ENCODE measurements around the gene IER5L. TPM values are rescaled to one million over a fixed set of nuclear protein-coding genes. Genes with fewer than 3 reads are reported as not detected.
"Not testable (repeated sequence)": the region's sequence is repeated elsewhere in the genome, so short reads cannot be mapped to it uniquely, and the experiment has no call there.

Gene IER5L
- total RNA-seq, 2 experiments from 2014 or later: 1.3 to 1.5 TPM

DNA sequence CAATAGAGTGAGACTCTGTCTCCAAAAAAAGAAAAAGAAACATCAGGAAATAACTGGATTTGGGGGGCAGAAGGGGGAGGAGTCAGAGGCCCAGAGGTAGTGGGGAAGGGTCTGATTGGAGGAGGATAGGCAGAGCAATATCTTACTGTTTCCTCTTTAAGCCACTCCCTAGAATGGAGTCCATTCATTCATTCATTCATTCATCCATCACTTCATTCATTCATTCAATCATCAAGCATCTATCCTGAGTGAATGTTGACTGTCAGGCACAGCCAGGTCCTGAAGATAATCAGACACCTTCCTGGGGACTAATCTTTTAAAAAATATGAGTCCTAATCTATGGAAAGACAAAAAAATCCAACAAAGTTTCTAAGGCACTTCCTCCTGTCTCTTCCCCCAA, 12.9 kb downstream of the IER5L start:
- POLR2A ChIA-PET: no interaction called here
- no peak overlapping the region for H3K27ac Mint-ChIP-seq
- H3K27me3 Mint-ChIP-seq: no peaks in the 10 kb centered on the region
- no peaks in the 10 kb centered on the region for H3K9me3 Mint-ChIP-seq
- H3K4me3 Mint-ChIP-seq: no peak overlapping the region
- peaks cover 17% of the 10 kb centered on the region for H3K4me1 Mint-ChIP-seq (ENCODE audit: low read depth)
- intact Hi-C loops (cut with micrococcal nuclease): no loop called here
- H3K36me3 Mint-ChIP-seq: no peaks in the 10 kb centered on the region
- no peak for DNase-seq
- CTCF ChIA-PET: interaction anchor here (1.2 to 5.8 kb wide), 3 partner anchors 10 to 33 kb away, joined by 5 to 32 read pairs (median 6); no protein-coding TSS in a partner anchor

DNA sequence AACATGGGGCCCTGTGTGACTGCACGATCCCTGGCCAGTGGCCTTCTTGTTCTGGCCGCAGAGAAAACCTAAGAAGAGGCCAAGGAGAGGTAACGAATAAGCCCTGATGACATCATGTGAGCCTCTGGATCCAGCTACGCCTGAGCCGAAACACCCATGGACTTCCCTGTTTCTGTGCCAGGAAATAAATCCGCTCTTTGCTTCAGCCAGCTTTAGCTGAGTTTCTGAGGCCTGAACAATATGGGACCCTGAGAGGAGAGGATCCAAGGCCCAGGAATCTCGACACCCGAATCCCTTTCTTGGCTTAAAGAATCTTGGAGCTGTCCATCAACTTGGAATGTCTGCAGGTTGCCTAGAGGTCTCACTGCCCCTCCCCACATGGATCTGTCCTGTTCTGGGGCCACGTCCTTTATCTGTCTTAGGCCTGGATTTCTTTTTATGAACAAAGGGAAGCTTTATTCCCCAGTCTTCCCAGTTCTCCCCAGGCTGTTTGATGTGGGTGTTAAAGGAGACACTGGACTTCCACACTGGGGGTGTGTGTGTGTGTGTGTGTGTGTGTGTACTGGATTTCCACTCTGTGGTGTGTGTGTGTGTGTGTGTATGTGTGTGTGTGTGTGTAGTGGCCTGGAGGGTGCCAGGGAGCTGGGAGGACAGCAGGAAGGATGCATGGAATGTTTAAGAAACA, 13.7 kb downstream of the IER5L start:
- Mint-ChIP-seq H3K36me3 (no peaks in the 10 kb centered on the region), H3K27ac (no peak overlapping the region), H3K27me3 (no peaks in the 10 kb centered on the region), H3K4me3 (no peak overlapping the region), H3K4me1 (ENCODE audit: low read depth) (peaks cover 13% of the 10 kb centered on the region), H3K9me3 (no peaks in the 10 kb centered on the region)
- ChIA-PET POLR2A (no interaction called here), CTCF (interaction anchor here (1.2 to 5.8 kb wide), 3 partner anchors 11 to 32 kb away, joined by 5 to 32 read pairs (median 6); no protein-coding TSS in a partner anchor)
- intact Hi-C loops (cut with micrococcal nuclease): no loop called here
- DNase-seq: no peak

- Mint-ChIP-seq H3K27me3 (no peaks in the 10 kb centered on the region), H3K9me3 (no peaks in the 10 kb centered on the region), H3K4me1 (ENCODE audit: low read depth) (peaks cover 13% of the 10 kb centered on the region), H3K4me3 (no peak overlapping the region), H3K27ac (no peak overlapping the region), H3K36me3 (no peaks in the 10 kb centered on the region)
- intact Hi-C loops (cut with micrococcal nuclease): no loop called here
- ChIA-PET CTCF (interaction anchor here (1.2 to 5.8 kb wide), 3 partner anchors 12 to 32 kb away, joined by 5 to 32 read pairs (median 6); no protein-coding TSS in a partner anchor), POLR2A (no interaction called here)
- no peak for DNase-seq
Measured at GRCh38 chr9:129163753-129164152, 14.3 kb downstream of the IER5L start.

- CTCF ChIA-PET: interaction anchor here (0.9 to 5.8 kb wide), 3 partner anchors 20 to 31 kb away, joined by 3 to 32 read pairs (median 5); no protein-coding TSS in a partner anchor
- H3K27ac Mint-ChIP-seq; H3K4me3 Mint-ChIP-seq; H3K9me3 Mint-ChIP-seq; intact Hi-C loops (cut with micrococcal nuclease); H3K27me3 Mint-ChIP-seq; POLR2A ChIA-PET; H3K36me3 Mint-ChIP-seq; DNase-seq: not testable (repeated sequence)
- H3K4me1 Mint-ChIP-seq (ENCODE audit: low read depth): peaks cover 13% of the 10 kb centered on the region
Measured at GRCh38 chr9:129163198-129163670, 14.8 kb downstream of the IER5L start.

GRCh38 chr9:129162497-129163197, 15.4 kb downstream of the IER5L start:
- no peak for DNase-seq
- Mint-ChIP-seq H3K9me3 (no peaks in the 10 kb centered on the region), H3K4me3 (no peak overlapping the region), H3K4me1 (ENCODE audit: low read depth) (peaks cover 9% of the 10 kb centered on the region), H3K27ac (no peak overlapping the region), H3K27me3 (no peaks in the 10 kb centered on the region), H3K36me3 (no peaks in the 10 kb centered on the region)
- ChIA-PET POLR2A (no interaction called here), CTCF (interaction anchor here (0.6 to 0.9 kb wide), 2 partner anchors 9 to 20 kb away, joined by 3 to 5 read pairs; no protein-coding TSS in a partner anchor)
- intact Hi-C loops (cut with micrococcal nuclease): no loop called here

GRCh38 chr9:129161534-129161837, 16.6 kb downstream of the IER5L start:
- intact Hi-C loops (cut with micrococcal nuclease): no loop called here
- H3K36me3 Mint-ChIP-seq: no peaks in the 10 kb centered on the region
- H3K4me1 Mint-ChIP-seq (ENCODE audit: low read depth): no peaks in the 10 kb centered on the region
- H3K27me3 Mint-ChIP-seq: no peaks in the 10 kb centered on the region
- DNase-seq: no peak
- H3K4me3 Mint-ChIP-seq: no peak overlapping the region
- no peak overlapping the region for H3K27ac Mint-ChIP-seq
- no peaks in the 10 kb centered on the region for H3K9me3 Mint-ChIP-seq
- ChIA-PET CTCF (interaction anchor here (1.3 to 2.0 kb wide), 3 partner anchors 11 to 23 kb away, joined by 3 to 10 read pairs (median 3); no protein-coding TSS in a partner anchor), POLR2A (no interaction called here)

- Mint-ChIP-seq H3K36me3 (no peaks in the 10 kb centered on the region), H3K27ac (no peak overlapping the region), H3K9me3 (no peaks in the 10 kb centered on the region), H3K27me3 (no peaks in the 10 kb centered on the region), H3K4me3 (no peak overlapping the region), H3K4me1 (ENCODE audit: low read depth) (no peaks in the 10 kb centered on the region)
- ChIA-PET CTCF (interaction anchor here (1.3 to 2.0 kb wide), 4 partner anchors 11 to 23 kb away, joined by 3 to 10 read pairs (median 4); no protein-coding TSS in a partner anchor), POLR2A (no interaction called here)
- no peak for DNase-seq
- intact Hi-C loops (cut with micrococcal nuclease): no loop called here
Measured at GRCh38 chr9:129160712-129161533, 17.1 kb downstream of the IER5L start.

DNA sequence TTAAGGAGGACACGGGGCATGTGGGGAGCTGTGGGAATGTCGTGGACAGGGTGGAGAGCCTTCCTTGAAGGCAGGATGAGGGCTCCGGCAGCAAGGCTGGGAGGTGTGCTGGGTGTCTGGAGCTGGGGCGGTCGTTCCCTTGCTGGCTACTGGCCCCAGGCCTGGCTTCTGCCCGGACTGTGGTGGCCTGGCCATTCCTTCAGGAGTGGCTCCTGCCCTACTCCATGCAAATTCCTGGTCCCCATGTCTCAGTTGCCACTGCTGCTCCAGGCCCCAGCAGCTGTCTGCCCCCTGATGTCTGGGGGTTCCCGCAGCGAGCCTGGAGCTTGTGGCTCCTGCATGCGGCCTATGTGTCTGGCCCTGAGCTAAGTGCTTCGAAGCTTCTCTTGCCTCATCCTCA, 21.9 kb downstream of the IER5L start:
- no peak for DNase-seq
- H3K36me3 Mint-ChIP-seq: no peaks in the 10 kb centered on the region
- intact Hi-C loops (cut with micrococcal nuclease): no loop called here
- no peak overlapping the region for H3K27ac Mint-ChIP-seq
- POLR2A ChIA-PET: no interaction called here
- H3K9me3 Mint-ChIP-seq: no peaks in the 10 kb centered on the region
- H3K4me1 Mint-ChIP-seq (ENCODE audit: low read depth): no peaks in the 10 kb centered on the region
- H3K4me3 Mint-ChIP-seq: no peak overlapping the region
- CTCF ChIA-PET: interaction anchor here (2.0 kb wide), 1 partner anchor 13 kb away, joined by 8 read pairs; no protein-coding TSS in a partner anchor
- no peaks in the 10 kb centered on the region for H3K27me3 Mint-ChIP-seq

GRCh38 chr9:129154866-129155477, 23.1 kb downstream of the IER5L start:
- Mint-ChIP-seq H3K27me3 (no peaks in the 10 kb centered on the region), H3K4me3 (no peak overlapping the region), H3K36me3 (no peaks in the 10 kb centered on the region), H3K9me3 (no peaks in the 10 kb centered on the region), H3K27ac (no peak overlapping the region), H3K4me1 (ENCODE audit: low read depth) (no peaks in the 10 kb centered on the region)
- DNase-seq: no peak
- CTCF ChIA-PET: interaction anchor here (5.2 kb wide), 1 partner anchor 12 kb away, joined by 25 read pairs; no protein-coding TSS in a partner anchor
- intact Hi-C loops (cut with micrococcal nuclease): no loop called here
- POLR2A ChIA-PET: no interaction called here

- POLR2A ChIA-PET: interaction anchor here (1.7 kb wide), 1 partner anchor 12 kb away, joined by 6 read pairs; no protein-coding TSS in a partner anchor
Measured at GRCh38 chr9:129151469-129151868, 26.6 kb downstream of the IER5L start.

GRCh38 chr9:129150672-129151211, 27.3 kb downstream of the IER5L start:
- H3K4me1 Mint-ChIP-seq (ENCODE audit: low read depth): no peaks in the 10 kb centered on the region
- no peak for DNase-seq
- no peak overlapping the region for H3K4me3 Mint-ChIP-seq
- intact Hi-C loops (cut with micrococcal nuclease): no loop called here
- no peak overlapping the region for H3K27ac Mint-ChIP-seq
- H3K36me3 Mint-ChIP-seq: no peaks in the 10 kb centered on the region
- H3K27me3 Mint-ChIP-seq: no peaks in the 10 kb centered on the region
- no peaks in the 10 kb centered on the region for H3K9me3 Mint-ChIP-seq
- POLR2A ChIA-PET: no interaction called here
- CTCF ChIA-PET: interaction anchor here (1.5 to 5.2 kb wide), 2 partner anchors 8 to 19 kb away, joined by 6 to 25 read pairs; no protein-coding TSS in a partner anchor

More at GRCh38 chr9:129151469-129151868, 26.6 kb downstream of the IER5L start:
- DNase-seq: no peak
- H3K27me3 Mint-ChIP-seq: no peaks in the 10 kb centered on the region
- no peak overlapping the region for H3K27ac Mint-ChIP-seq
- H3K4me3 Mint-ChIP-seq: no peak overlapping the region
- intact Hi-C loops (cut with micrococcal nuclease): no loop called here
- H3K36me3 Mint-ChIP-seq: no peaks in the 10 kb centered on the region
- no peaks in the 10 kb centered on the region for H3K4me1 Mint-ChIP-seq (ENCODE audit: low read depth)
- H3K9me3 Mint-ChIP-seq: no peaks in the 10 kb centered on the region
- CTCF ChIA-PET: interaction anchor here (2.5 to 5.2 kb wide), 2 partner anchors 8 to 12 kb away, joined by 11 to 25 read pairs; no protein-coding TSS in a partner anchor

Data from activated CD4-positive, alpha-beta memory T cell treated with anti-CD3 and anti-CD28 coated beads for 36 hours (primary cell).